D721Med (cell line): Measurements from ENCODE around the gene MKI67.

Source experiments
- DNase-seq: peaks from one replicate; pipeline ENCODE4 v3.0.0; 2011; ENCODE audit warnings: low spot score; ENCODE audit not compliant: insufficient read length
- FAIRE-seq: peaks from 2 replicates; lab custom pipeline; 2011; peaks lifted over from hg19 to GRCh38; lab: Jason Lieb, UNC
- TF ChIP-seq, protein P1 (sequence below): IDR thresholded peaks from 2 replicates; pipeline ENCODE4 v1.5.1; 2012; ENCODE audit warnings: mild to moderate bottlenecking, control low read depth; ENCODE audit not compliant: insufficient read depth; ENCODE audit errors: missing control alignments

MKI67 gene

DNA sequence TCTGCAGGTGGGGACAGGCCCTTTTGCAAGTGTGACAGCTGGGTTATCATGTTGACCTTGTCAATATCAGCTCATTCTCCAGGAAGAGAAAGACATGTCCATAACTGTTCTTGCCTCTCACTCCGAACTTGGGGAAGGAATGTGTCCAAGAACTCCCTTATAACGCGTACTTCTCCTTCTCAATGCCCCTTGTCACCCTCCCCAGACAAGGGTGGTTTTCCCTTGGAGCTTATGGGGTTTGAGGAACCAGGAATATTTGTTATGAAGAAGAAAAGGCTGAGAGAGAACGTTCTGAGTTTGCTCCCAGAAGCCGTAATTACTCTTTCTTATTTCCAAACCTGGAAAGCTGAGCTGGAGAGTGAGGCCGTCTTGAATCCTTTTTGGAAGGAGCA, 77.4 kb downstream of the MKI67 start:
- DNase-seq (no peak), FAIRE-seq (no peak)
- TF ChIP-seq, protein P1, sequence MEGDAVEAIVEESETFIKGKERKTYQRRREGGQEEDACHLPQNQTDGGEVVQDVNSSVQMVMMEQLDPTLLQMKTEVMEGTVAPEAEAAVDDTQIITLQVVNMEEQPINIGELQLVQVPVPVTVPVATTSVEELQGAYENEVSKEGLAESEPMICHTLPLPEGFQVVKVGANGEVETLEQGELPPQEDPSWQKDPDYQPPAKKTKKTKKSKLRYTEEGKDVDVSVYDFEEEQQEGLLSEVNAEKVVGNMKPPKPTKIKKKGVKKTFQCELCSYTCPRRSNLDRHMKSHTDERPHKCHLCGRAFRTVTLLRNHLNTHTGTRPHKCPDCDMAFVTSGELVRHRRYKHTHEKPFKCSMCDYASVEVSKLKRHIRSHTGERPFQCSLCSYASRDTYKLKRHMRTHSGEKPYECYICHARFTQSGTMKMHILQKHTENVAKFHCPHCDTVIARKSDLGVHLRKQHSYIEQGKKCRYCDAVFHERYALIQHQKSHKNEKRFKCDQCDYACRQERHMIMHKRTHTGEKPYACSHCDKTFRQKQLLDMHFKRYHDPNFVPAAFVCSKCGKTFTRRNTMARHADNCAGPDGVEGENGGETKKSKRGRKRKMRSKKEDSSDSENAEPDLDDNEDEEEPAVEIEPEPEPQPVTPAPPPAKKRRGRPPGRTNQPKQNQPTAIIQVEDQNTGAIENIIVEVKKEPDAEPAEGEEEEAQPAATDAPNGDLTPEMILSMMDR = no peak

DNA sequence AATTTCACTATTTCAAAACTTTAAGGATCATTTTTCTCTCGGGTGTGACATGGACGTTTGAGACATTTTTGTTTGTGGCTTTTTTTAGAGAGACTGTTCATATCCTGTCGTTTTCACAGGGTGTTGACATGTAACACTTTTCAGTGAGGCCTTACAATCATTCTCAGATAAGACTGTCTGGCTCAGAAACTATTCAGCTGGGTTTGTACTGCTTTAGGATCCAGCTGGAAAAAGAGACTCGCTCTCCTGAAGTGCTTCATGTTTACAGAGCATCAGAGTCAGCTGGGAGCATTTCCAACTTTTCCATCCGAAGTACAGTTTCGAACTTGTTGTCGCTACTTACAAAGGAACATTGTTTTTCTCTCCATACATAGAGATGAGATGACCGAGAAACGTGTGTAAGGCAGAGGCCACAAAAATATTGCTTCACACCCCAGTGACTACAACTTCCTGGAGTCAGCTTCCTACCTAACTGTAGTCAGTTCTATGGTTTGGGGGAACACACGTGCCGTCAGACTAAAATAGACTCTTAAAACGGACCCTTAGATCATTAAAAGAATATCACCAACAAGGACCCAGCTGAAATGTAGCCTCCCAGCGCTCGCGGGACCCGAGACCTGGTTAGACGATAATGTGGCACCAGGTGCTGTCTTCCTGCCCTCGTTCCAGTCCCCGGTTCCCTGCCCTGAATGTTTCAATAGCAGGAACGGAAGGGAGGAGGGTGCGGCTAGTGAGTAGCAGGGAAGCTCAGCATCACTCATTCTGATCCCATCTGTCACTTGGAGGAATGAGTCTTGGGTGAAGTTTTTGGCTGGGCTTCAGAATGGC, 78.0 kb downstream of the MKI67 start:
- no peak for FAIRE-seq
- TF ChIP-seq, protein P1 = no peak
- DNase-seq = no peak

DNA sequence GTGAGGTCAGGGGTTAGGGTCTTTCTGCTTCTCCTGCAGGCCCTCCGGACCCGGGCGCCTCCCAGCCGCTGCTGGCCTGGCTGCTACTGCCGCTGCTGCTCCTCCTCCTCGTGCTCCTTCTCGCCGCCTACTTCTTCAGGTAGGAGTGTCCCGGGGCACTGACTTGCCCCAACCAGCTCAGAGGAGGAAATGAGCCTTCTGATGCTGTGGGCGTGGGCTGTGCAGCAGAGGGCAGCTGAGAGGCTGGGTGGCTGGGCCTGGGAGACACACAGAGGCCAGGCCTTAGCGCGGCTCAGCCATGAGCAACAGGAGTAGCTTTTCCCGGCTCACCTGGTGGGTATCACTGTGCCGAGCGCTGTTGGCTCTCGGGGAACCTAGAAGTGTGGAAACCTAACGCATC, 78.9 kb downstream of the MKI67 start:
- FAIRE-seq (no peak), DNase-seq (no peak)
- TF ChIP-seq, protein P1 = no peak

DNA sequence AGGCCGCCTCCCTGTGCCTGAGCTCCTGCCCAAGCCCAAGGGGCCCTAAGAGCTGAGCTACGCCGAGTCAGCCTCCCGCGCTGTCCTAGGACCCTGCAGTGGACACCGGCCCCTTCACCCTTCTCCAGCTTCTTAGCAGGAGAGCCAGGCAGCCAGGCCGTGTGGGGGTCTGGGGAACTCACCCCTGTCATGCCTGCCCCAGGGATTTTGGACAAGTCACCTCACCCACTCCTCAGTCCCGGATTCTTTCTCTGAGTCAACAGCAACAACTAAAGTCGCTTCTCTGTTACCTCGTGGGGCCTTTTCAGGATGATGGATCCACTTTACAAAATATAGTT, 79.3 kb downstream of the MKI67 start:
- DNase-seq (no peak), FAIRE-seq (no peak)
- TF ChIP-seq, protein P1 = no peak
